Neural progenitor cell (in vitro differentiated cells): ENCODE results near the gene TMX4.

Experiments used
- CTCF ChIP-seq: fragments of 200-600 bp; sonication (generic); IDR thresholded peaks from 2 replicates; pipeline ENCODE4 v1.5.1; 2017; ENCODE audit warnings: antibody characterized with exemption, mild to moderate bottlenecking
- EZH2 ChIP-seq: fragments of 200-600 bp; sonication (generic); IDR thresholded peaks from 2 replicates; pipeline ENCODE4 v1.6.1; 2017; ENCODE audit warnings: antibody characterized with exemption, mild to moderate bottlenecking, moderate library complexity

GRCh38 chr20:7971536-7972280 is 47.9 kb downstream of the TMX4 start:
- TF ChIP-seq CTCF (no peak), EZH2 (no peak)
